ENCODE results near the gene KRT81. TPM values are rescaled to one million over a fixed set of nuclear protein-coding genes. Genes with fewer than 3 reads are reported as not detected.
A peak's percentile ranks its signal among the peaks of the same experiment; 100 is the strongest.

The KRT81 gene
- total RNA-seq, 4 donors from 2014 or later, result not detected

DNA sequence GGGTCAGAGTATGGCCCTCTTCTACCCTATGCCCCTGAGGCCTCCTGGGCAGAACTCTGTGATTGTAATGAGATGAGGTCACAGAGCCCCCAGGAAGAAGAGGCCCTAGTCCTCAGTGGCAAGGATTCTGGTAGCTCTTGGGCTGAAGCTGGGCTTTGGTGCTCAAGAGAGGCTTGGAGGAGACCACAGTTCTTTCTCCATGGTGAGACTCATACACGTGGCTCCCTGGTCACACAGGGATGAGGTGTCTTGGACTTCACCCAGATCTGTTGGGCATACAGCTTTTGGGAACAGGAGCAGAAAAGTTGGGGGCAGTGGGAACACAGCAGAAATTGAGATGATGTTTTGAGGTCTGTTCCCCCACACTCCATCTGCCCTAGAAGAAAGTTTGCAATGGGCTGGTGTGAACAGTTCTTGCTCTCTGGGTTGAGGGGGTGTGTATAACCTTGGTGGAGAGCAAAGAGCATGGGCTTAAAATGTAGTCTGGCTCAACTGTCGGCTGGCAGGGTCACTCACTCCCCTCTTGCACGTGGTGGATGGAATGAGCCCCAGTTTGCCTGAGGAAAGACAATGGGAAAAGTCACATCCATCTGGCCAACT lies 16.7 kb downstream of the KRT81 start, which contains the start of gene KRT86:
KRT86 (plus strand) TSS at position 125 of the 600 bp plus-strand sequence. CDS start 27,272 bp downstream, outside the sequence.
- DNase-seq (no peak), ATAC-seq (no peak)
- TF ChIP-seq CTCF (IDR thresholded peaks at IDR 0.05 in 4 of 5, conservative IDR thresholded peaks at IDR 0.05 in 1 of 5), result no peak
- no peak for TF ChIP-seq POLR2A (IDR thresholded peaks at IDR 0.05)
- peaks cover 9 to 10% of the 10 kb centered on the region in 2 donors for H3K4me1 ChIP-seq
- H3K27me3 ChIP-seq, result no peaks in the 10 kb centered on the region
- no peak within 1 kb of the TSS for H3K4me3 ChIP-seq
- H3K9me3 ChIP-seq, result no peaks in the 10 kb centered on the region
- H3K36me3 ChIP-seq, result no peaks in the 10 kb centered on the region
- in situ Hi-C loops (cut with MboI; ENCODE audit: low sequenced_read_pairs in 4 of 4) (loop anchor here in 1 of 4 donors (5.0 kb wide), 1 partner anchor 117 kb away; no protein-coding TSS in a partner anchor), intact Hi-C loops (cut with DNase I; ENCODE audit: low total_unique reads) (no loop called here)
- H3K27ac ChIP-seq, result no peak within 1 kb of the TSS

DNA sequence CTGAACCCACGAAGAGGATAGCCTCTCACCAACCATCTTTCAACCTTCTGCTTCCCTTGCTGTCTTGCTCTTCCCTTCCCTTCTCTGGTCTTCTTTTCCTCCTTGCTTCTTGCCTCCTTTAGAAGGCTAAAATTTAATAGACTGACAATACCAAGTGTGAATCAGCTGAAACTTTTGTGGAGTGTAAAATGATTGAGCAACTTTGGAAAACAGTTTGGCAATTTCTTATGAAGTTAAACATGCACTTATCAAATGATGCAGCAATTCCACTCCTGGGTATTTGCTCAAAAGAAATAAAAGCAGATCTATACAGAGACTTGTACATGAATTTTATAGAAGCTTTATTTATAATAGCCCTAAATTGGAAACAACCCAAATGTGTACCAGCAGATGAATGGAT lies 20.2 kb downstream of the KRT81 start:
- H3K27ac ChIP-seq, result no peak overlapping the region
- no peaks in the 10 kb centered on the region for H3K9me3 ChIP-seq
- TF ChIP-seq CTCF (IDR thresholded peaks at IDR 0.05 in 4 of 5, conservative IDR thresholded peaks at IDR 0.05 in 1 of 5) (no peak), POLR2A (IDR thresholded peaks at IDR 0.05) (no peak)
- intact Hi-C loops (cut with DNase I; ENCODE audit: low total_unique reads), result no loop called here
- no peaks in the 10 kb centered on the region for H3K4me1 ChIP-seq
- ATAC-seq (no peak), DNase-seq (no peak)
- in situ Hi-C loops (cut with MboI; ENCODE audit: low sequenced_read_pairs in 4 of 4), result no loop called here
- H3K36me3 ChIP-seq, result no peaks in the 10 kb centered on the region
- H3K4me3 ChIP-seq, result no peak overlapping the region
- no peaks in the 10 kb centered on the region for H3K27me3 ChIP-seq

DNA sequence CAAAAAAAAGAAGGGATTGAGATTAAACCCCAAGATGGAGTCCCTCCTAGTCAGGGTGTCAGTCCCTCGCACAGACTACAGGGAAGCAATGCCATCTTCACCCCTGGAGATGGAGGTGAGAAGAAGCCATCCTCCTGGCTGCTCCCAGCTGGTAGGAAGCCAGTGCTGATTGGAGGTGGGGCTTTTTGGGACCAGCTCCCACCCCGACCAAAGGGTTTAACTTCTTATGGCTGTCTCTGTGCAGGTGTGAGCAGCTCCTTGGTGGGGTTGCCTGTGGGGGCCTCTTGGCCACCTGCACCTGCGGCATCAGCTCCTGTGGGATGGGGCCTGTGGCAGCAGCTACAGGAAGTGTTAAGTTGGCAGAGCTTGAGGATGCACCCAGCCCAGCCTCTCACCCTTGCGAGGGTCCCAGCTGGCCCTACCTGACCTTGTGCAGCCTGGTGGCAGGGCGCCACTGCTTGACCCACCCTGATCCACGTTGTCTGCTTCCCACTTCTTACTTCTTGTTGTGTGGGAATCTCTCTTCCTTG lies 20.7 kb downstream of the KRT81 start:
- Histone ChIP-seq H3K9me3 (no peaks in the 10 kb centered on the region), H3K27me3 (no peaks in the 10 kb centered on the region), H3K4me1 (no peaks in the 10 kb centered on the region), H3K36me3 (no peaks in the 10 kb centered on the region), H3K4me3 (no peak overlapping the region), H3K27ac (no peak overlapping the region)
- in situ Hi-C loops (cut with MboI; ENCODE audit: low sequenced_read_pairs in 4 of 4) (no loop called here), intact Hi-C loops (cut with DNase I; ENCODE audit: low total_unique reads) (no loop called here)
- no peak for TF ChIP-seq CTCF (IDR thresholded peaks at IDR 0.05 in 4 of 5, conservative IDR thresholded peaks at IDR 0.05 in 1 of 5)
- ATAC-seq (no peak), DNase-seq (no peak)

DNA sequence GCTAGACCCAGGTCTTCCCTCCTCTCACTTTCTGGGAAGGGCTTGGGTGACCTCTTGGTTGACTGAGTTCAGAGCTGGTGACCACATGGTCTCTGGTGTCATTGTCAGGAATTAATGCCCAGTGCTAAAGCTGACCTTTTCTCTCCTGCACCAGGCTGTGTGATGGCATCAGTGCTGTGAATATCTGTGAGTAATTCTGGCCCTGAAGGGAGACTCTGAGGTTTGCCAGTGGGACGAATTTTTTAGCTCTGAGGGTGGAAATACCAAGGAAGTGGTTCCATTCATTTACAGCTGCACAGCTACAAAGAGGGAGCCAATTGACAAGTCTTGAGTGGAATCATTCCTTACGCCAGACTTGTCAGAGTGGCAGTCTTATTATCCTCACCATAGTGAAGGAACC lies 23.1 kb downstream of the KRT81 start:
- Histone ChIP-seq H3K4me3 (no peak overlapping the region), H3K27ac (no peak overlapping the region), H3K36me3 (no peaks in the 10 kb centered on the region), H3K9me3 (no peaks in the 10 kb centered on the region), H3K4me1 (no peaks in the 10 kb centered on the region), H3K27me3 (no peaks in the 10 kb centered on the region)
- in situ Hi-C loops (cut with MboI; ENCODE audit: low sequenced_read_pairs in 4 of 4) (no loop called here), intact Hi-C loops (cut with DNase I; ENCODE audit: low total_unique reads) (no loop called here)
- ATAC-seq (no peak), DNase-seq (peak in 1 of 2 donors; percentile 2)
- TF ChIP-seq CTCF (IDR thresholded peaks at IDR 0.05 in 4 of 5, conservative IDR thresholded peaks at IDR 0.05 in 1 of 5) (no peak), POLR2A (IDR thresholded peaks at IDR 0.05) (no peak)
